PFSK-1 (cell line): ENCODE data around the gene RORB.

Source experiments
- POLR2AphosphoS5 ChIP-seq: IDR thresholded peaks from 2 replicates; pipeline ENCODE4 v1.6.1; 2012; ENCODE audit warnings: low read depth, mild to moderate bottlenecking, control low read depth, low read length, moderate library complexity
- SIN3A ChIP-seq: IDR thresholded peaks from 2 replicates; pipeline ENCODE4 v1.6.1; 2012; ENCODE audit warnings: mild to moderate bottlenecking, low read length, moderate library complexity, borderline replicate concordance; ENCODE audit not compliant: insufficient read depth
- TAF1 ChIP-seq: IDR thresholded peaks from 2 replicates; pipeline ENCODE4 v1.6.1; 2012; ENCODE audit warnings: low read length, control low read depth, borderline replicate concordance; ENCODE audit not compliant: insufficient read depth

- TF ChIP-seq SIN3A = no peak
- TF ChIP-seq POLR2AphosphoS5 = no peak
- TF ChIP-seq TAF1 = no peak
Measured at GRCh38 chr9:74728176-74728575, 231.0 kb downstream of the RORB start.
